ENCODE measurements around the gene RIN2.
A peak's percentile ranks its signal among the peaks of the same experiment; 100 is the strongest.

The RIN2 gene

GRCh38 chr20:19778404-19778803 is 20.3 kb downstream of the RIN2 start:
- in situ Hi-C loops (cut with HindIII; ENCODE audit: low pct_ligation_motif_present, low pct_unique_long_range_greater_than_20kb, low sequenced_read_pairs): no loop called here
- DNase-seq: no peak

- in situ Hi-C loops (cut with HindIII; ENCODE audit: low pct_ligation_motif_present, low pct_unique_long_range_greater_than_20kb, low sequenced_read_pairs): no loop called here
These were observed 21.6 kb downstream of the RIN2 start for GRCh38 chr20:19779634-19780033.

GRCh38 chr20:19780261-19780660 is 22.2 kb downstream of the RIN2 start:
- in situ Hi-C loops (cut with HindIII; ENCODE audit: low pct_ligation_motif_present, low pct_unique_long_range_greater_than_20kb, low sequenced_read_pairs): no loop called here
- DNase-seq: no peak

More at GRCh38 chr20:19779634-19780033, 21.6 kb downstream of the RIN2 start:
- DNase-seq: no peak

- in situ Hi-C loops (cut with HindIII; ENCODE audit: low pct_ligation_motif_present, low pct_unique_long_range_greater_than_20kb, low sequenced_read_pairs): no loop called here
- DNase-seq: no peak
These were observed 23.2 kb downstream of the RIN2 start for GRCh38 chr20:19781235-19781634.

- DNase-seq: no peak
- in situ Hi-C loops (cut with HindIII; ENCODE audit: low pct_ligation_motif_present, low pct_unique_long_range_greater_than_20kb, low sequenced_read_pairs): no loop called here
These were observed 24.6 kb downstream of the RIN2 start for GRCh38 chr20:19782669-19783068.

GRCh38 chr20:19783966-19784401 is 25.9 kb downstream of the RIN2 start:
- peak; percentile 10 for DNase-seq
- in situ Hi-C loops (cut with HindIII; ENCODE audit: low pct_ligation_motif_present, low pct_unique_long_range_greater_than_20kb, low sequenced_read_pairs): no loop called here

GRCh38 chr20:19784511-19785172 is 26.6 kb downstream of the RIN2 start:
- peak; percentile 79 for DNase-seq
- in situ Hi-C loops (cut with HindIII; ENCODE audit: low pct_ligation_motif_present, low pct_unique_long_range_greater_than_20kb, low sequenced_read_pairs): no loop called here

- DNase-seq: peak; percentile 12
- in situ Hi-C loops (cut with HindIII; ENCODE audit: low pct_ligation_motif_present, low pct_unique_long_range_greater_than_20kb, low sequenced_read_pairs): no loop called here
These were observed 27.3 kb downstream of the RIN2 start for GRCh38 chr20:19785173-19785982.

- in situ Hi-C loops (cut with HindIII; ENCODE audit: low pct_ligation_motif_present, low pct_unique_long_range_greater_than_20kb, low sequenced_read_pairs): no loop called here
- peak; percentile 10 for DNase-seq
These were observed 27.9 kb downstream of the RIN2 start for GRCh38 chr20:19785983-19786285.

- in situ Hi-C loops (cut with HindIII; ENCODE audit: low pct_ligation_motif_present, low pct_unique_long_range_greater_than_20kb, low sequenced_read_pairs): no loop called here
These were observed 28.3 kb downstream of the RIN2 start for GRCh38 chr20:19786311-19786710.

GRCh38 chr20:19787366-19787765 is 29.3 kb downstream of the RIN2 start:
- in situ Hi-C loops (cut with HindIII; ENCODE audit: low pct_ligation_motif_present, low pct_unique_long_range_greater_than_20kb, low sequenced_read_pairs): no loop called here
- no peak for DNase-seq

More at GRCh38 chr20:19786311-19786710, 28.3 kb downstream of the RIN2 start:
- peak; percentile 88 for DNase-seq

GRCh38 chr20:19789009-19789408 is 31.0 kb downstream of the RIN2 start:
- in situ Hi-C loops (cut with HindIII; ENCODE audit: low pct_ligation_motif_present, low pct_unique_long_range_greater_than_20kb, low sequenced_read_pairs): no loop called here
- no peak for DNase-seq

- in situ Hi-C loops (cut with HindIII; ENCODE audit: low pct_ligation_motif_present, low pct_unique_long_range_greater_than_20kb, low sequenced_read_pairs): no loop called here
- DNase-seq: no peak
These were observed 31.4 kb downstream of the RIN2 start for GRCh38 chr20:19789446-19789845.

GRCh38 chr20:19791887-19792286 is 33.8 kb downstream of the RIN2 start:
- DNase-seq: no peak
- in situ Hi-C loops (cut with HindIII; ENCODE audit: low pct_ligation_motif_present, low pct_unique_long_range_greater_than_20kb, low sequenced_read_pairs): no loop called here

- DNase-seq: no peak
- in situ Hi-C loops (cut with HindIII; ENCODE audit: low pct_ligation_motif_present, low pct_unique_long_range_greater_than_20kb, low sequenced_read_pairs): no loop called here
These were observed 35.7 kb downstream of the RIN2 start for GRCh38 chr20:19793716-19794115.

GRCh38 chr20:19794941-19795340 is 36.9 kb downstream of the RIN2 start:
- in situ Hi-C loops (cut with HindIII; ENCODE audit: low pct_ligation_motif_present, low pct_unique_long_range_greater_than_20kb, low sequenced_read_pairs): no loop called here
- DNase-seq: no peak

- in situ Hi-C loops (cut with HindIII; ENCODE audit: low pct_ligation_motif_present, low pct_unique_long_range_greater_than_20kb, low sequenced_read_pairs): no loop called here
- no peak for DNase-seq
These were observed 41.3 kb downstream of the RIN2 start for GRCh38 chr20:19799325-19799724.

GRCh38 chr20:19802099-19802491 is 44.0 kb downstream of the RIN2 start:
- no peak for DNase-seq
- in situ Hi-C loops (cut with HindIII; ENCODE audit: low pct_ligation_motif_present, low pct_unique_long_range_greater_than_20kb, low sequenced_read_pairs): no loop called here

GRCh38 chr20:19802492-19803158 is 44.6 kb downstream of the RIN2 start:
- DNase-seq: peak; percentile 57
- in situ Hi-C loops (cut with HindIII; ENCODE audit: low pct_ligation_motif_present, low pct_unique_long_range_greater_than_20kb, low sequenced_read_pairs): no loop called here

Data from ACHN (cell line).